CD4-positive, alpha-beta memory T cell (primary cell): Measurements from ENCODE around the gene AGAP2. TPM values are rescaled to one million over a fixed set of nuclear protein-coding genes. Genes with fewer than 3 reads are reported as not detected.
A peak's percentile ranks its signal among the peaks of the same experiment; 100 is the strongest.

Source experiments
- CTCF ChIA-PET: fragments of 350-600 bp; sonication (Branson Sonifier 250); formaldehyde crosslinking; loops from one replicate; lab custom pipeline; 2021; ENCODE audit warnings: inconsistent platforms; ENCODE audit not compliant: partially characterized antibody; lab: Charles Lee
- POLR2A ChIA-PET: fragments of 350-600 bp; sonication (Branson Sonifier 250); formaldehyde crosslinking; loops from one replicate; lab custom pipeline; 2021; ENCODE audit not compliant: partially characterized antibody; lab: Charles Lee
- DNase-seq, 5 donors: peaks; one replicate each; pipeline versions ENCODE4 v3.0.0 to v3.0.0-alpha.2; 2020 to 2022; ENCODE audit warnings: mixed read lengths in 1 of 5
- H3K27ac ChIP-seq: one replicate; pipeline ENCODE4 v1.7.0; 2013; ENCODE audit warnings: low read depth, low read length
- H3K27me3 ChIP-seq: 2 replicates; pipeline ENCODE4 v1.7.0; 2013; ENCODE audit warnings: mild to moderate bottlenecking, low read length, moderate library complexity; ENCODE audit not compliant: insufficient read depth
- H3K36me3 ChIP-seq: 2 replicates; pipeline ENCODE4 v1.7.0; 2013; ENCODE audit warnings: mild to moderate bottlenecking, low read length, moderate library complexity; ENCODE audit not compliant: insufficient read depth
- H3K4me1 ChIP-seq: 2 replicates; pipeline ENCODE4 v1.7.0; 2013; ENCODE audit warnings: mild to moderate bottlenecking, low read length, moderate library complexity; ENCODE audit not compliant: insufficient read depth
- H3K4me3 ChIP-seq, 2 donors: one replicate each; pipeline ENCODE4 v1.7.0; 2013; ENCODE audit warnings: low read length in 2 of 2, mild to moderate bottlenecking in 1 of 2
- H3K9me3 ChIP-seq, 2 donors: one replicate each; pipeline ENCODE4 v1.7.0; 2013; ENCODE audit warnings: low read length in 2 of 2, control low read depth in 1 of 2; ENCODE audit not compliant: control insufficient read depth in 1 of 2
- H3K27ac Mint-ChIP-seq, 7 donors: one replicate each; pipeline ENCODE4 v1.8.0; 2020 to 2021; ENCODE audit warnings: mixed read lengths in 7 of 7, mild to moderate bottlenecking in 6 of 7, inconsistent platforms in 3 of 7, moderate library complexity in 3 of 7
- H3K27me3 Mint-ChIP-seq, 2 donors: one replicate each; pipeline ENCODE4 v1.8.0; 2020 to 2021; ENCODE audit warnings: mixed read lengths in 2 of 2
- H3K36me3 Mint-ChIP-seq, 2 donors: one replicate each; pipeline ENCODE4 v1.8.0; 2020 to 2021; ENCODE audit warnings: mixed read lengths in 2 of 2, inconsistent platforms in 1 of 2, mild to moderate bottlenecking in 1 of 2
- H3K4me1 Mint-ChIP-seq, 4 donors: one replicate each; pipeline ENCODE4 v1.8.0; 2020 to 2021; ENCODE audit warnings: mixed read lengths in 4 of 4, mild to moderate bottlenecking in 1 of 4
- H3K4me3 Mint-ChIP-seq, 8 donors: one replicate each; pipeline ENCODE4 v1.8.0; 2020 to 2021; ENCODE audit warnings: mixed read lengths in 8 of 8, mild to moderate bottlenecking in 7 of 8, moderate library complexity in 6 of 8, inconsistent platforms in 3 of 8
- H3K9me3 Mint-ChIP-seq, 8 donors: one replicate each; pipeline ENCODE4 v1.8.0; 2020 to 2021; ENCODE audit warnings: mixed read lengths in 8 of 8, mild to moderate bottlenecking in 5 of 8, inconsistent platforms in 3 of 8, moderate library complexity in 1 of 8
- intact Hi-C: fragments of 100-400 bp; cut with micrococcal nuclease; formaldehyde crosslinking; loops from one replicate; pipeline ENCODE4 v1.15.1; 2023
- polyA plus RNA-seq, 2 donors: library from polyadenylated mRNA; unstranded; fragments of 300-500 nt; fragmentation: Illumina TruSeq; gene quantifications; one replicate each; pipeline ENCODE4 v1.2.3, GENCODE V29; 2021
- total RNA-seq, 2 experiments: library from RNA; stranded (reverse); gene quantifications; one replicate each; pipeline ENCODE4 v1.2.3, GENCODE V29; 2021

AGAP2 gene
- total and polyA plus RNA-seq, 4 experiments from 2014 or later, result 3.2 to 66.7 (median 35.9) TPM

DNA sequence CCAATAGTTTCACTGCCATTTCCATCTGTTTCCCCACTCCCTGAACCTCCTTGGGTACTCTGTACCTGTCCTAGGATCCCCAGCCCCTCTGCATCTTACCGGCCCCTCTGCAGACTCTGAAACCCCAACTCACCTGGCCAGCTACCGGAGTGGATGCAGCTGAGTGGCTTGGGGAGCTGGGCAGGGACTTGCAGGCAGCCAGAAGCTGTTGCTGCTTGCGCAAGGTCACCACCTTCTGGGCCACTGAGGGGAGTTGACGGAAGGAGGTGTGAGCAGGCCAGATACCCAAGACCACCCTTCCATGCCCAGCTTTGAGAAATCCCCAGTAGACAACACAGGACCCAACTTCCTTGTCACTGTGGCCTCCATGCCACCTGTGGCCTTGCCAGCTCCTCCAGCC lies 6.3 kb downstream of the AGAP2 start:
- Histone ChIP-seq H3K36me3 (peaks cover 85% of the 10 kb centered on the region), H3K27me3 (no peaks in the 10 kb centered on the region), H3K4me3 (no peak overlapping the region), H3K27ac (no peak overlapping the region), H3K9me3 (no peaks in the 10 kb centered on the region), H3K4me1 (peaks cover 8% of the 10 kb centered on the region)
- Mint-ChIP-seq H3K36me3 (peaks cover 51 to 79% of the 10 kb centered on the region in 2 donors), H3K27ac (peak overlapping the region in 4 of 7 donors; percentile 7 to 86 (median 74)), H3K9me3 (peaks cover 0 to 1% (median 0%) of the 10 kb centered on the region in 8 donors), H3K27me3 (no peaks in the 10 kb centered on the region), H3K4me1 (peaks cover 16 to 23% (median 20%) of the 10 kb centered on the region in 4 donors), H3K4me3 (peak overlapping the region in 1 of 8 donors; percentile 27)
- ChIA-PET CTCF (interaction anchor here (1.9 to 2.7 kb wide), 2 partner anchors 9 to 24 kb away, joined by 4 to 9 read pairs; no protein-coding TSS in a partner anchor), POLR2A (interaction anchor here (1.0 to 1.7 kb wide), 5 partner anchors 9 to 49 kb away, joined by 3 to 6 read pairs (median 3); no protein-coding TSS in a partner anchor)
- no peak for DNase-seq
- intact Hi-C loops, result no loop called here

DNA sequence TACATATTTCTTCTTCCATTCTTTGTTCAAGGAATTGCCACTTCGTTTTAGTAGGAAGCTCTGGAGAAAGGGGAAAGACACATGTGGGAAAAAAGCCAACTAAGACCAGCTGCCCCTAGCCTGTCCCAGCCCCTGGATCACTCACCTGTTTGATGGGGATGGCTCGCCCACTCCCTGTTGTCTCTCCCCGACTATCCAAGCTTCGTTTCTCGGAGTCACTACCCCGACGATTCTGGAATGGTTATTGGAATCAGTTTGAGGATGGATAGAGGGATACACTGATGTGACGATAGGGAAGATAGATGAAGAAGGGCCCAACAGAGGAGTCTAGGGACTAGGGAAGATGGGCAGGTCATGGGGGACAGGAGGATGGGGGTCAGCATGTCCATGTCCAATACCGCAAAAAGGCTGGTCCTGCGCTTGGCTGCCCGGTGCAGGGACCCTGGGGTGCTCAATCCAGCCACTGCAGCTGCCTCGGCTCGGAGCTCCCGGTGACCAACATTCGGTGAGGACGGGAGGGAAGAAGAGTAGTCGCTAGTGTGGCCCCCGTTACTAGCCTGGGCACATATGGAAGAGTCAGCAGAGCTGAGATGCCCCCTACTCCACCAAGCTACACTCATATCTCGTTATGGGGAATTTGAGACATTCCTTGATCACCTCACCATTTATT lies 7.0 kb downstream of the AGAP2 start:
- Mint-ChIP-seq H3K9me3 (peaks cover 0 to 1% (median 0%) of the 10 kb centered on the region in 8 donors), H3K4me3 (no peak overlapping the region), H3K27ac (peak overlapping the region in 2 of 7 donors; percentile 23 to 61), H3K27me3 (no peaks in the 10 kb centered on the region), H3K36me3 (peaks cover 49 to 77% of the 10 kb centered on the region in 2 donors), H3K4me1 (peaks cover 12 to 19% (median 15%) of the 10 kb centered on the region in 4 donors)
- POLR2A ChIA-PET, result interaction anchor here (0.6 to 1.9 kb wide), 6 partner anchors 9 to 50 kb away, joined by 3 to 6 read pairs (median 3); partner anchors contain the start of gene TSPAN31
- no peak overlapping the region for H3K4me3 ChIP-seq
- H3K9me3 ChIP-seq, result no peaks in the 10 kb centered on the region
- intact Hi-C loops, result no loop called here
- CTCF ChIA-PET, result interaction anchor here (0.5 to 2.7 kb wide), 3 partner anchors 10 to 87 kb away, joined by 3 to 9 read pairs (median 4); no protein-coding TSS in a partner anchor
- DNase-seq, result no peak
- H3K27me3 ChIP-seq, result no peaks in the 10 kb centered on the region
- peaks cover 2% of the 10 kb centered on the region for H3K4me1 ChIP-seq
- H3K36me3 ChIP-seq, result peaks cover 84% of the 10 kb centered on the region
- no peak overlapping the region for H3K27ac ChIP-seq

DNA sequence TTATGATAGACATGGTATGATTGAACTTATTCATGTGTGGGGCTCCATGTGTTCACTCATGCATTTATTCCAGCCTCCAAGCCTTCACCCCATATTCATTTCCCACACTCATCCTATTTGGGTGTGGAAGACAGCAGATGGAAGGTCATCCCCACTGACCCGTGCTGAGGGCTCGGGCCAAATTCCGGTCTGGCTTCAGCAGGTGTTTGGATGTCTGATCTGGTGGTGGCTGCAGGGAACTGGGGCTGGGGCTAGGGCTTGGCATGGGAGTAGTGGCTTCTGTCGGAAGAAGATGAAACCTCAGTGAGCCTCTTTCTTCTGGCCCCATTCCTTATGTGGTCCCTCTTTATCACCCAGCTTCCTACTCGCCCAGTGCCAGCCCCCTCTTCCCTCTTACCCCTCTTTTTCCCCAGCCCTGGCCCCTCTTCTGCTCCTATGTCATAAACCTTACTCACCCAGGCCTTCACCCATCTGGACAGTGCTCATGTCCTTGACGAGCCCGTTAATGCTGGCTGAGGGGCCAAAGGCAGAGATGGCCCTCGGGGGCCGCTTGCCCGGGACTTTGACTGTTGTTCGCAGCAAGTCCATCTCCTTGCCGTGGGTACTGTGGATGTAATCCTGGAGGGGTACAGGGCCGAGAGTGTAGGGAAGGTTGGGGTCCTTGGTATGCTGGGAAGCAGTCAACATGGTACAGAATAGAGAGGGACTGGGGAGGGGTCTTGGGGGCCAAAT lies 8.0 kb downstream of the AGAP2 start:
- Histone ChIP-seq H3K4me3 (no peak overlapping the region), H3K27ac (no peak overlapping the region), H3K27me3 (no peaks in the 10 kb centered on the region), H3K9me3 (no peaks in the 10 kb centered on the region), H3K36me3 (peaks cover 86% of the 10 kb centered on the region), H3K4me1 (no peaks in the 10 kb centered on the region)
- intact Hi-C loops, result no loop called here
- DNase-seq, result no peak
- no peaks in the 10 kb centered on the region for H3K9me3 Mint-ChIP-seq
- ChIA-PET POLR2A (interaction anchor here (1.9 to 3.1 kb wide), 2 partner anchors 11 to 14 kb away, joined by 5 to 16 read pairs; partner anchors contain the start of gene TSPAN31), CTCF (interaction anchor here (1.9 kb wide), 1 partner anchor 26 kb away, joined by 4 read pairs; no protein-coding TSS in a partner anchor)
- H3K4me3 Mint-ChIP-seq, result no peak overlapping the region
- peak overlapping the region in 6 of 7 donors; percentile 11 to 81 (median 26) for H3K27ac Mint-ChIP-seq
- H3K4me1 Mint-ChIP-seq, result peaks cover 10 to 18% (median 13%) of the 10 kb centered on the region in 4 donors
- H3K27me3 Mint-ChIP-seq, result no peaks in the 10 kb centered on the region
- peaks cover 49 to 75% of the 10 kb centered on the region in 2 donors for H3K36me3 Mint-ChIP-seq

DNA sequence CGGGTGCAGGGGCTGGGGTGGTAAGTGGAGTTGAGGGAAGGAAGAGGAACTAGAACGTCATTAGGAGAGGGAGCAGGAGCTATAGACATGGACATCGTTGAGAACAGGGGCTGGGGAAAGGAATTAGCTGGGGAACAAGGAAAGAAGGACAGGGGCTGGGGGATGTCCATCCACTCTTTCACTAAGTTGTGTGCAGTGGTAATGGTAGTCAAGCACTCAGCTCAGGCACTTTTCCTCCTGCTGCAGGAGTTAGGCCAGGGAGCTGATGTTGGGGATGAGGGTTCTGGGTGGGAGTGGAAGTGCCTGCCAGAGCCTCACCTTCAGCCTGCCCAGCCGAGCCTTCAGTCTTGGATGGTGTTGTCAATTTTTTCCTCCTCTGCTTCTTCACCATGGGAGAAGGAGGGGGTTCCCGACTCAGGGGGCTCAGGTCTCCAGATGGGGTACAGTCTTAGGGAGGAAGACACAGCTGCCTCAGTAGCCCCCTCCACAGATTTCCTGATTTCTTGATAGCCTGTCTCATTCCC lies 9.2 kb downstream of the AGAP2 start:
- no peak overlapping the region for H3K4me3 ChIP-seq
- CTCF ChIA-PET, result no interaction called here
- no peak overlapping the region for H3K4me3 Mint-ChIP-seq
- no peak overlapping the region for H3K27ac ChIP-seq
- H3K27ac Mint-ChIP-seq, result peak overlapping the region in 5 of 7 donors; percentile 19 to 57 (median 56)
- DNase-seq, result no peak
- H3K4me1 Mint-ChIP-seq, result peaks cover 8 to 15% (median 13%) of the 10 kb centered on the region in 4 donors
- intact Hi-C loops, result no loop called here
- no peaks in the 10 kb centered on the region for H3K27me3 Mint-ChIP-seq
- POLR2A ChIA-PET, result interaction anchor here (3.1 kb wide), 1 partner anchor 12 kb away, joined by 16 read pairs; no protein-coding TSS in a partner anchor
- H3K27me3 ChIP-seq, result no peaks in the 10 kb centered on the region
- H3K36me3 ChIP-seq, result peaks cover 75% of the 10 kb centered on the region
- no peaks in the 10 kb centered on the region for H3K4me1 ChIP-seq
- H3K9me3 ChIP-seq, result no peaks in the 10 kb centered on the region
- no peaks in the 10 kb centered on the region for H3K9me3 Mint-ChIP-seq
- H3K36me3 Mint-ChIP-seq, result peaks cover 44 to 70% of the 10 kb centered on the region in 2 donors

DNA sequence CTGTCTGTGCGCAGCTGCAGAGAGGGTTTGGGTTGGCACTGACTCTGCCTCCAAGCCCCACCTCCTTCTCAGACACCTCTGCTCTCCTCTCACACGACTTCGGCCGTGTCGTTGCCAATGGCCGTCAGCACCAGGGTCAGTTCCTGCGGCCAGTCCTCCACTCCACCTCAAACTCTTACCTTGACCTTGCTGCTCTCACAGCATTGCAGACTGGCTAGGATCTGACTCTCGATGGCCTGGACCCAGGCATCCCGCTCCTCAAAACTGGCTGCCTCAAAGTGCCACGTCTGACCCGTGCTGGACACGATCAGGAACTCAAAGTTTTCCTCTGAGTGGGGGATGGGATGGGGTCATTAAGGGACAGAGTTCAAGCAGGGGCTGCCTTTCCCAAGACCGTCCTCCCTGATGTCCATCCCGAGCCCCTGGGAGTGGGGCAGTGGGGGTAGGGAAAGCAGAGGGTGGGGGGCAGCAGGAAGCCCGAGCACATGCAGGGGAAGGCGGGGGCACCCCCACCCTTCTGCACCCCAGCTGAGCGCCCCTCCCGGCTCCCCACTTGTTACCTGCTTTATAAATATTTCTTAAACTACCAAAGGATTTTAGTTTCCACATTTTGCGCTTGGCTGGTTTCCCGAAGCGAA lies 10.7 kb downstream of the AGAP2 start:
- no peak overlapping the region for H3K4me3 Mint-ChIP-seq
- no peaks in the 10 kb centered on the region for H3K9me3 Mint-ChIP-seq

DNA sequence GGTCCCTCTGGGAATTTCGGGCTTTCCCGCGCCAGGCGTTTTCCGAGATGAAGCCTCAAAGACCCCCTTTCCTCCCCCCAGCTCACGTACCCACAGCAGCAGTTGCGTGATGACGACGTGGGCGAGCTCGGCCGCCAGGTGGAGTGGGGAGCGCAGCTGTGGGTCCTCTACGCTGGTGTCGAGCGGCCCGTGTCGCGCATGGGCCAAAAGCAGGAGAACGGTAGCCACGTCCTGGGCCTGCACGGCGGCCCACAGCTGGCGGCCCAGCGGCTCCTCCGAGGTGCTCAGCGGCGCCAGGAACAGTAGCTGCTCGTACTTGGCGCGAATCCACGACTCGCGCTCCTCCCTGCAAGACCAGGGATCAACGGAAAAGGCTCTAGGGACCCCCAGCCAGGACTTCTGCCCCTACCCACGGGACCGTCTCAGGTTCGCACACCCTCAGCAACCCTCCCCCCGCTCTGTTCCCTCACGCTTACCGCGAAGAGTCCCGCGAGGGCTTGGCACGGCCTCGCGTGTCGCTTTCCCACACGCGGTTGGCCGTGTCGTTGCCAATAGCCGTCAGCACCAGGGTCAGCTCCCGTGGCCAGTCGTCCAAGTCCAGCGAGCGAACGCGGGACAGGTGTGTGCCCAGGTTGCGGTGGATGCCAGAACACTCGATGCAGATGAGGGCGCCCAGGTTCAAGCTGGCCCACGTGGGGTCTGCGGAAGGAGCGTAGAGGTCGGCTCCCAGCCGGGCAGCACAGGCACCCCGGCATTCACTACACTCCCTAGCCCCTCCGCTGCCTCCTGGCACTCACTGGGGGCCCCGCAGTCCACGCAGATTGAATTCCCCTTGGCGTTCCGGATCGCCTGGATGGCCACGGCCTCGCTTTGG lies 11.4 kb downstream of the AGAP2 start:
- intact Hi-C loops, result no loop called here
- Mint-ChIP-seq H3K27ac (no peak overlapping the region), H3K27me3 (no peaks in the 10 kb centered on the region), H3K9me3 (no peaks in the 10 kb centered on the region), H3K36me3 (peaks cover 36 to 58% of the 10 kb centered on the region in 2 donors), H3K4me1 (peaks cover 16 to 31% (median 17%) of the 10 kb centered on the region in 4 donors), H3K4me3 (no peak overlapping the region)
- Histone ChIP-seq H3K27me3 (no peaks in the 10 kb centered on the region), H3K36me3 (peaks cover 52% of the 10 kb centered on the region), H3K4me1 (no peaks in the 10 kb centered on the region), H3K4me3 (no peak overlapping the region), H3K27ac (no peak overlapping the region), H3K9me3 (no peaks in the 10 kb centered on the region)
- ChIA-PET POLR2A (interaction anchor here (1.1 to 3.1 kb wide), 2 partner anchors 14 to 33 kb away, joined by 5 to 16 read pairs; partner anchors contain the start of gene OS9), CTCF (interaction anchor here (1.6 to 1.8 kb wide), 3 partner anchors 14 to 29 kb away, joined by 5 to 8 read pairs (median 8); partner anchors contain the start of gene TSPAN31)
- DNase-seq, result no peak

More for the DNA sequence above, 10.7 kb downstream of the AGAP2 start:
- no peaks in the 10 kb centered on the region for H3K27me3 Mint-ChIP-seq
- CTCF ChIA-PET, result no interaction called here
- Histone ChIP-seq H3K4me3 (no peak overlapping the region), H3K4me1 (no peaks in the 10 kb centered on the region), H3K27me3 (no peaks in the 10 kb centered on the region), H3K27ac (no peak overlapping the region), H3K36me3 (peaks cover 60% of the 10 kb centered on the region), H3K9me3 (no peaks in the 10 kb centered on the region)
- H3K27ac Mint-ChIP-seq, result peak overlapping the region in 1 of 7 donors; percentile 84
- peaks cover 13 to 28% (median 15%) of the 10 kb centered on the region in 4 donors for H3K4me1 Mint-ChIP-seq
- H3K36me3 Mint-ChIP-seq, result peaks cover 42 to 65% of the 10 kb centered on the region in 2 donors
- DNase-seq, result peak in 1 of 5 donors; percentile 22
- intact Hi-C loops, result no loop called here
- POLR2A ChIA-PET, result interaction anchor here (3.1 kb wide), 1 partner anchor 14 kb away, joined by 16 read pairs; no protein-coding TSS in a partner anchor
